Adrenal gland (tissue), 12 donors: Measurements from ENCODE around the gene BLVRA. TPM values are rescaled to one million over a fixed set of nuclear protein-coding genes. Genes with fewer than 3 reads are reported as not detected.
"Not testable (repeated sequence)": the region's sequence is repeated elsewhere in the genome, so short reads cannot be mapped to it uniquely, and the experiment has no call there.

ENCODE experiments used
- DNase-seq, 7 donors: peaks; one replicate each; pipeline ENCODE4 v3.0.0-alpha.2; 2019 to 2020
- H3K27ac ChIP-seq, 5 donors: fragments of 200-600 bp; sonication (generic) in 4 of 5; 1 replicate in 3 of 5; 2 replicates in 2 of 5; pipeline versions ENCODE4 v1.5.1 to v1.8.0; 2016 to 2020; ENCODE audit warnings: mild to moderate bottlenecking in 1 of 5
- H3K27me3 ChIP-seq: fragments of 200-600 bp; 2 replicates; pipeline ENCODE4 v1.8.0; 2021
- H3K36me3 ChIP-seq, 2 donors: fragments of 200-600 bp; replicated peaks in 1 of 2; 1 replicate in 1 of 2; 2 replicates in 1 of 2; pipeline versions ENCODE4 v1.5.1 to v1.8.0; 2018 to 2022
- H3K4me1 ChIP-seq, 2 donors: fragments of 200-600 bp; replicated peaks in 1 of 2; 1 replicate in 1 of 2; 2 replicates in 1 of 2; pipeline versions ENCODE4 v1.5.1 to v1.8.0; 2018 to 2021
- H3K4me3 ChIP-seq, 4 donors: fragments of 200-600 bp; sonication (generic) in 3 of 4; one replicate each; pipeline ENCODE4 v1.5.1; 2016 to 2018
- H3K9me3 ChIP-seq, 3 donors: fragments of 200-600 bp; sonication (generic) in 1 of 3; replicated peaks in 1 of 3; 1 replicate in 2 of 3; 2 replicates in 1 of 3; pipeline versions ENCODE4 v1.5.1 to v1.8.0; 2016 to 2021
- CTCF ChIP-seq, 6 experiments: fragments of 450-650 bp in 4 of 6; fragments of 200-600 bp in 2 of 6; sonication (generic) in 1 of 6; IDR thresholded peaks; 1 replicate in 5 of 6; 2 replicates in 1 of 6; pipeline versions ENCODE4 v1.5.1 to v1.8.0; 2016 to 2021; ENCODE audit warnings: antibody characterized with exemption in 6 of 6, mild to moderate bottlenecking in 2 of 6, moderate library complexity in 1 of 6
- POLR2A ChIP-seq, 2 donors: fragments of 450-650 bp; IDR thresholded peaks; one replicate each; pipeline ENCODE4 v1.6.1; 2017; ENCODE audit warnings: antibody characterized with exemption in 2 of 2, mild to moderate bottlenecking in 2 of 2, moderate library complexity in 1 of 2
- WGBS, 4 donors: extraction: QIAGEN DNeasy Blood & Tissue Kit in 2 of 4; methylation state at CpG; one replicate each; pipeline versions ENCODE4 v1.1.5 to v1.1.7; 2013 to 2017; 5-methylcytosine and 5-hydroxymethylcytosine counted together
- intact Hi-C, 2 donors: fragments of 100-400 bp; cut with DNase I; formaldehyde crosslinking; loops; one replicate each; pipeline versions ENCODE4 v1.14.1 to v1.15.0; 2022 to 2023
- polyA plus RNA-seq, 3 donors: library from polyadenylated mRNA; stranded (reverse); fragments of 200-250 nt in 2 of 3; fragments of 350-450 nt in 1 of 3; fragmentation: Illumina TruSeq in 1 of 3; extraction: RNeasy Lipid Tissue Mini Kit (QIAGEN cat#74804) in 1 of 3; gene quantifications; one replicate each; pipeline ENCODE4 v1.2.3, GENCODE V29; 2013 to 2014
- total RNA-seq, 9 donors: library from RNA; depleted of rRNA in 4 of 9; stranded (reverse); fragments of >200 nt in 4 of 9; fragments of 120-200 nt in 1 of 9; fragmentation: NEBNext Ultra II Directional in 1 of 9; extraction: Animal tissue kit (Norgen Biotek cat#: 25700) in 1 of 9; gene quantifications; one replicate each; pipeline versions ENCODE4 v1.1.0 to v1.2.4, GENCODE V29; 2013 to 2023
- donor health status: healthy with polysubstance abuse.
- donor health status: Bipolar disorder and iron deficiency.
- donor health status: DM: yes; HTN: yes; CAD: no.
- donor health status: DM: no; HTN: no; CAD: no.
- donor health status: DM: no; HTN: no; CAD: no.
- donor health status: DM: yes; HTN: yes; CAD: no.

The BLVRA gene
- total and polyA plus RNA-seq, 12 donors: 7.7 to 56.3 (median 36.5) TPM

- Histone ChIP-seq H3K27me3 (no peaks in the 10 kb centered on the region), H3K4me1 (no peaks in the 10 kb centered on the region), H3K9me3 (no peaks in the 10 kb centered on the region), H3K36me3 (no peaks in the 10 kb centered on the region), H3K27ac (no peak overlapping the region), H3K4me3 (no peak overlapping the region)
- WGBS, 4 donors: 68 to 77% (median 73%) methylated on average over 3 of the region's 3 CpGs
- DNase-seq: no peak
- no peak for TF ChIP-seq CTCF (IDR thresholded peaks at IDR 0.05)
- no peak for TF ChIP-seq POLR2A (IDR thresholded peaks at IDR 0.05)
- intact Hi-C loops: no loop called here
Measured at GRCh38 chr7:43815373-43815772, 56.9 kb downstream of the BLVRA start.

- DNase-seq, H3K27me3 ChIP-seq, H3K4me1 ChIP-seq, H3K27ac ChIP-seq, H3K9me3 ChIP-seq, intact Hi-C loops, H3K36me3 ChIP-seq, H3K4me3 ChIP-seq: not testable (repeated sequence)
- 60 to 71% (median 68%) methylated on average over 2 of the region's 2 CpGs for WGBS, 4 donors
Measured at GRCh38 chr7:43816046-43816797, 57.7 kb downstream of the BLVRA start.

- H3K4me3 ChIP-seq, H3K4me1 ChIP-seq, intact Hi-C loops, DNase-seq, H3K9me3 ChIP-seq, H3K27me3 ChIP-seq, H3K36me3 ChIP-seq, H3K27ac ChIP-seq: not testable (repeated sequence)
- WGBS, 4 donors: 88 to 93% (median 91%) methylated on average over 7 of the region's 7 CpGs
Measured at GRCh38 chr7:43823425-43823824, 64.9 kb downstream of the BLVRA start.

GRCh38 chr7:43823941-43824340 lies 65.5 kb downstream of the BLVRA start:
- intact Hi-C loops: no loop called here
- no peak for DNase-seq
- Histone ChIP-seq H3K36me3 (no peaks in the 10 kb centered on the region), H3K4me1 (no peaks in the 10 kb centered on the region), H3K9me3 (no peaks in the 10 kb centered on the region), H3K27ac (no peak overlapping the region), H3K27me3 (no peaks in the 10 kb centered on the region), H3K4me3 (no peak overlapping the region)
- 80 to 83% (median 82%) methylated on average over 6 of the region's 6 CpGs for WGBS, 4 donors
- TF ChIP-seq CTCF (IDR thresholded peaks at IDR 0.05) (no peak), POLR2A (IDR thresholded peaks at IDR 0.05) (no peak)

- H3K36me3 ChIP-seq, intact Hi-C loops, H3K4me3 ChIP-seq, DNase-seq, H3K4me1 ChIP-seq, H3K27me3 ChIP-seq, H3K9me3 ChIP-seq, H3K27ac ChIP-seq: not testable (repeated sequence)
- WGBS, 4 donors: 68 to 83% (median 78%) methylated on average over 11 to 12 of the region's 12 CpGs
Measured at GRCh38 chr7:43824513-43824912, 66.0 kb downstream of the BLVRA start.

GRCh38 chr7:43824963-43825362 lies 66.5 kb downstream of the BLVRA start:
- H3K36me3 ChIP-seq: no peaks in the 10 kb centered on the region
- H3K4me3 ChIP-seq: no peak overlapping the region
- H3K4me1 ChIP-seq: no peaks in the 10 kb centered on the region
- WGBS, 4 donors: 30 to 38% (median 36%) methylated on average over 1 of the region's 1 CpG
- H3K9me3 ChIP-seq: no peaks in the 10 kb centered on the region
- peaks cover under 1% of the 10 kb centered on the region for H3K27me3 ChIP-seq
- DNase-seq: no peak
- no peak for TF ChIP-seq POLR2A (IDR thresholded peaks at IDR 0.05)
- TF ChIP-seq CTCF (IDR thresholded peaks at IDR 0.05): no peak
- intact Hi-C loops: no loop called here
- no peak overlapping the region for H3K27ac ChIP-seq
